ENCODE data around the gene DGKK.

The DGKK gene

DNA sequence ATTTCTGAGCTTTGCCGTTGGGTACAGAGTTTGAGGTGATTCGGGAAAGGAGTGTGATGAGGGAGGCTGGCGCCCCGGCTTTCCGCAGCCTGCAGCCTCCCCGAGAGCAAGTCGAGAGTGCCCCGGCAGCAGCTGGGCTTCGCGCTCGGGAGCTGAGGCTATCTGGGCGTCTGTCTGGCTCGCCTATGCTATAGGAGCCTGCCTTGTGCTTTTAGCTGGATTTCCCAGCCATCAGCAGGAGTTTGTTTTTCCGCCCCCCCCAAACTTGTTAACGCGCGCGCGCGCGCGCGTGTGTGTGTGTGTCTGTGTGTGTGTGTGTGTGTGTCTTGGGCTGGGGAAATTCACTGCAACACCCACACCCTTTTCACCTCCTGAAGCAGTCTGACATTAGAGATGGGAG lies 765 bp upstream of the DGKK start:
- Histone ChIP-seq H3F3A (ENCODE audit: insufficient read depth, low read length) (no peaks in the 10 kb centered on the region), H3K4me2 (ENCODE audit: low read length) (no peak overlapping the region), H3K9me2 (ENCODE audit: low read depth, low read length) (no peaks in the 10 kb centered on the region), H3K36me3 (ENCODE audit: insufficient read depth, low read length) (no peaks in the 10 kb centered on the region), H3K4me3 (ENCODE audit: low read depth, low read length, poor library complexity, severe bottlenecking) (no peak overlapping the region), H3K4me1 (ENCODE audit: insufficient read depth, low read length, severe bottlenecking) (no peaks in the 10 kb centered on the region), H3K79me2 (ENCODE audit: insufficient read depth, low read length) (no peaks in the 10 kb centered on the region), H2AFZ (ENCODE audit: low read length) (no peak overlapping the region), H4K20me1 (ENCODE audit: insufficient read depth, low read length) (no peaks in the 10 kb centered on the region), H3K27ac (ENCODE audit: low read depth, low read length, poor library complexity, severe bottlenecking) (no peak overlapping the region), H3K9me3 (ENCODE audit: low read length) (no peaks in the 10 kb centered on the region), H3K9ac (ENCODE audit: low read length) (no peak overlapping the region), H3K27me3 (ENCODE audit: insufficient read depth, low read length) (no peaks in the 10 kb centered on the region)
- TF ChIP-seq, protein P1, sequence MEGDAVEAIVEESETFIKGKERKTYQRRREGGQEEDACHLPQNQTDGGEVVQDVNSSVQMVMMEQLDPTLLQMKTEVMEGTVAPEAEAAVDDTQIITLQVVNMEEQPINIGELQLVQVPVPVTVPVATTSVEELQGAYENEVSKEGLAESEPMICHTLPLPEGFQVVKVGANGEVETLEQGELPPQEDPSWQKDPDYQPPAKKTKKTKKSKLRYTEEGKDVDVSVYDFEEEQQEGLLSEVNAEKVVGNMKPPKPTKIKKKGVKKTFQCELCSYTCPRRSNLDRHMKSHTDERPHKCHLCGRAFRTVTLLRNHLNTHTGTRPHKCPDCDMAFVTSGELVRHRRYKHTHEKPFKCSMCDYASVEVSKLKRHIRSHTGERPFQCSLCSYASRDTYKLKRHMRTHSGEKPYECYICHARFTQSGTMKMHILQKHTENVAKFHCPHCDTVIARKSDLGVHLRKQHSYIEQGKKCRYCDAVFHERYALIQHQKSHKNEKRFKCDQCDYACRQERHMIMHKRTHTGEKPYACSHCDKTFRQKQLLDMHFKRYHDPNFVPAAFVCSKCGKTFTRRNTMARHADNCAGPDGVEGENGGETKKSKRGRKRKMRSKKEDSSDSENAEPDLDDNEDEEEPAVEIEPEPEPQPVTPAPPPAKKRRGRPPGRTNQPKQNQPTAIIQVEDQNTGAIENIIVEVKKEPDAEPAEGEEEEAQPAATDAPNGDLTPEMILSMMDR (IDR thresholded peaks at IDR 0.05; ENCODE audit: low read length), result no peak
- no peak for TF ChIP-seq EZH2 (IDR thresholded peaks at IDR 0.05; ENCODE audit: borderline replicate concordance, low read length)

DNA sequence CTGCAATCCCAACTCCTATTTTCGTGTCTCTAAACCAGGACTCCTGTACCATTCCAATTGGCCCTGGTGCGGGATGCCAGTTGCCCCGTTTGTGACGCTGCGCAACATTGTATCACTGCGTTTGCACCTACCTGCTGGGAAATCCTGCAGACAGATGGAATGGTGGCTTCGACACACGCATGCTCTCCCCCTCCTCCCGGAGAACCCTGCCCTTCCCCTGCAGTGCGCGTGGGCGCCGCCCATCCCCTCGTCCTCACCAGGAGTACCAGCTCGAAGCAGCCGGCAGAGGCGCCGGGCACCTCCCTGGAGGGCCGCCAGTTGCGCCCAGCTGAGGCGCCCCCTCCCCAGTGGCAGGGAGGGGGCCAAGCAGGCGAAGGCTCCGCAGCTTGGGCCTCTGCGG lies 1.4 kb downstream of the DGKK start:
- H3K4me2 ChIP-seq (ENCODE audit: low read length), result no peak overlapping the region
- no peak overlapping the region for H3K4me3 ChIP-seq (ENCODE audit: low read depth, low read length, poor library complexity, severe bottlenecking)
- H3K79me2 ChIP-seq (ENCODE audit: insufficient read depth, low read length), result no peaks in the 10 kb centered on the region
- no peaks in the 10 kb centered on the region for H3K36me3 ChIP-seq (ENCODE audit: insufficient read depth, low read length)
- H3K27ac ChIP-seq (ENCODE audit: low read depth, low read length, poor library complexity, severe bottlenecking), result no peak overlapping the region
- no peaks in the 10 kb centered on the region for H3K4me1 ChIP-seq (ENCODE audit: insufficient read depth, low read length, severe bottlenecking)
- H3K9ac ChIP-seq (ENCODE audit: low read length), result no peak overlapping the region
- H2AFZ ChIP-seq (ENCODE audit: low read length), result no peak overlapping the region
- TF ChIP-seq, protein P1 (IDR thresholded peaks at IDR 0.05; ENCODE audit: low read length), result no peak
- TF ChIP-seq EZH2 (IDR thresholded peaks at IDR 0.05; ENCODE audit: borderline replicate concordance, low read length), result no peak
- no peaks in the 10 kb centered on the region for H3F3A ChIP-seq (ENCODE audit: insufficient read depth, low read length)
- no peaks in the 10 kb centered on the region for H3K9me2 ChIP-seq (ENCODE audit: low read depth, low read length)
- no peaks in the 10 kb centered on the region for H4K20me1 ChIP-seq (ENCODE audit: insufficient read depth, low read length)
- H3K9me3 ChIP-seq (ENCODE audit: low read length), result no peaks in the 10 kb centered on the region
- H3K27me3 ChIP-seq (ENCODE audit: insufficient read depth, low read length), result no peaks in the 10 kb centered on the region

DNA sequence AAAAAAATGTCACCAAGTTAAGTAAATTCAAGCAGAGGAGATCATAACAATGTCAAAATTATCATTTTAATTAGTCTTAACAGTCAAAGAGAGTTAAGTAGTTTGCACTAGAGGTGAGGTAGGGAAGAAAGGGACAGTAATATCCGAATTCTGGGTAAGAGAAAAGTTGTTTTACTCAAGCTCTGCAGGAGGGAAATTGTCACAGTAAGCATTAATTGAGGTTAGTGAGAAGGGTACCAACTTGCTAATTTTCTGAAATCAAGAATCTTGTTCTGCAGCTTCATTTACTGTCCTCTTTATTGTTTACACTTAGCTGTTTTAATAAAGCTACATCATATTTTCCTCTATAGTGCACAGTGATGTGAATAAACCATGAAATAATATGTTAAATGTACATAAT lies 11.0 kb downstream of the DGKK start:
- Histone ChIP-seq H3K27ac (ENCODE audit: low read depth, low read length, poor library complexity, severe bottlenecking) (no peak overlapping the region), H4K20me1 (ENCODE audit: insufficient read depth, low read length) (no peaks in the 10 kb centered on the region), H3K4me3 (ENCODE audit: low read depth, low read length, poor library complexity, severe bottlenecking) (no peak overlapping the region), H3F3A (ENCODE audit: insufficient read depth, low read length) (no peaks in the 10 kb centered on the region), H3K27me3 (ENCODE audit: insufficient read depth, low read length) (no peaks in the 10 kb centered on the region), H2AFZ (ENCODE audit: low read length) (no peak overlapping the region), H3K9ac (ENCODE audit: low read length) (no peak overlapping the region), H3K9me2 (ENCODE audit: low read depth, low read length) (no peaks in the 10 kb centered on the region), H3K36me3 (ENCODE audit: insufficient read depth, low read length) (no peaks in the 10 kb centered on the region), H3K79me2 (ENCODE audit: insufficient read depth, low read length) (no peaks in the 10 kb centered on the region), H3K4me2 (ENCODE audit: low read length) (no peak overlapping the region), H3K9me3 (ENCODE audit: low read length) (no peaks in the 10 kb centered on the region), H3K4me1 (ENCODE audit: insufficient read depth, low read length, severe bottlenecking) (no peaks in the 10 kb centered on the region)
- TF ChIP-seq, protein P1 (IDR thresholded peaks at IDR 0.05; ENCODE audit: low read length), result no peak
- no peak for TF ChIP-seq EZH2 (IDR thresholded peaks at IDR 0.05; ENCODE audit: borderline replicate concordance, low read length)
